Mesenteric fat pad (tissue), 1 donor: ENCODE measurements around the gene DMD. TPM values are rescaled to one million over a fixed set of nuclear protein-coding genes. Genes with fewer than 3 reads are reported as not detected.

ENCODE experiments used
- DNase-seq: peaks from one replicate; pipeline ENCODE4 v3.0.0-alpha.2; 2020; ENCODE audit warnings: low spot score
- total RNA-seq: library from RNA; stranded (reverse); fragmentation: NEBNext Ultra II Directional; extraction: Animal tissue kit (Norgen Biotek cat#: 25700); gene quantifications from one replicate; pipeline ENCODE4 v1.2.1, GENCODE V29; 2021
- donor health status: DM: yes; HTN: yes; CAD: no.

The DMD gene
- total RNA-seq, 1 donor from 2014 or later: 45.5 TPM

- DNase-seq: no peak
Observed at GRCh38 chrX:31255310-31256033, 1955.9 kb downstream of the DMD start.

- DNase-seq: no peak
Observed at GRCh38 chrX:31252133-31252532, 1959.2 kb downstream of the DMD start.

GRCh38 chrX:31251336-31251735, 1960.0 kb downstream of the DMD start:
- no peak for DNase-seq

- DNase-seq: no peak
Observed at GRCh38 chrX:31245714-31246113, 1965.6 kb downstream of the DMD start.

GRCh38 chrX:31243804-31244203, 1967.5 kb downstream of the DMD start:
- DNase-seq: no peak

- DNase-seq: no peak
Observed at GRCh38 chrX:31240982-31241381, 1970.4 kb downstream of the DMD start.

- no peak for DNase-seq
Observed at GRCh38 chrX:31237189-31237588, 1974.2 kb downstream of the DMD start.

GRCh38 chrX:31236231-31236630, 1975.1 kb downstream of the DMD start:
- DNase-seq: no peak

GRCh38 chrX:31233941-31234496, 1977.3 kb downstream of the DMD start:
- DNase-seq: no peak

- no peak for DNase-seq
Observed at GRCh38 chrX:31232506-31232905, 1978.8 kb downstream of the DMD start.

- no peak for DNase-seq
Observed at GRCh38 chrX:31228909-31229308, 1982.4 kb downstream of the DMD start.

GRCh38 chrX:31228415-31228832, 1982.9 kb downstream of the DMD start:
- DNase-seq: no peak

GRCh38 chrX:31227250-31227649, 1984.1 kb downstream of the DMD start:
- no peak for DNase-seq

- DNase-seq: no peak
Observed at GRCh38 chrX:31225819-31226218, 1985.5 kb downstream of the DMD start.

- no peak for DNase-seq
Observed at GRCh38 chrX:31224381-31225012, 1986.9 kb downstream of the DMD start.

- DNase-seq: no peak
Observed at GRCh38 chrX:31223817-31224216, 1987.5 kb downstream of the DMD start.

- no peak for DNase-seq
Observed at GRCh38 chrX:31222946-31223345, 1988.4 kb downstream of the DMD start.

GRCh38 chrX:31219174-31219573, 1992.2 kb downstream of the DMD start:
- DNase-seq: no peak

GRCh38 chrX:31217084-31217483, 1994.3 kb downstream of the DMD start:
- DNase-seq: no peak

- DNase-seq: no peak
Observed at GRCh38 chrX:31215277-31215815, 1996.0 kb downstream of the DMD start.

- no peak for DNase-seq
Observed at GRCh38 chrX:31213941-31214340, 1997.4 kb downstream of the DMD start.
